Mammary epithelial cell (primary cell): ENCODE measurements around the gene ACAA2.

Source experiments
- CTCF ChIP-seq, 2 donors: IDR thresholded peaks in 1 of 2; conservative IDR thresholded peaks in 1 of 2; 2 replicates each; pipeline ENCODE4 v1.5.1; 2011 to 2012; ENCODE audit warnings: inconsistent platforms in 2 of 2, low read length in 2 of 2, mild to moderate bottlenecking in 2 of 2, control low read depth in 1 of 2, low read depth in 1 of 2; ENCODE audit not compliant: insufficient read depth in 1 of 2; ENCODE audit errors: extremely low read depth in 1 of 2
- EZH2 ChIP-seq: IDR thresholded peaks from 2 replicates; pipeline ENCODE4 v1.6.1; 2012; ENCODE audit warnings: low read length, inconsistent platforms, borderline replicate concordance

GRCh38 chr18:49788327-49788898 is 24.9 kb downstream of the ACAA2 start:
- TF ChIP-seq CTCF (conservative IDR thresholded peaks at IDR 0.05 in 1 of 2, IDR thresholded peaks at IDR 0.05 in 1 of 2; ENCODE audit: extremely low read depth in 1 of 2, insufficient read depth in 1 of 2, low read depth in 1 of 2, low read length in 2 of 2) = no peak
- no peak for TF ChIP-seq EZH2
